Fibroblast of the aortic adventitia (primary cell): ENCODE results near the gene CYP4F3. TPM values are rescaled to one million over a fixed set of nuclear protein-coding genes. Genes with fewer than 3 reads are reported as not detected.
"Not testable (repeated sequence)": the region's sequence is repeated elsewhere in the genome, so short reads cannot be mapped to it uniquely, and the experiment has no call there.

Experiments
- DNase-seq: peaks from one replicate; pipeline ENCODE4 v3.0.0-alpha.2; 2010; ENCODE audit warnings: low read depth
- H3K4me3 ChIP-seq: 2 replicates; pipeline ENCODE4 v1.5.1; 2011; ENCODE audit warnings: low read depth, mild to moderate bottlenecking, control low read depth, low read length, moderate library complexity
- CTCF ChIP-seq: IDR thresholded peaks from 2 replicates; pipeline ENCODE4 v1.5.1; 2011; ENCODE audit warnings: mild to moderate bottlenecking, low read length, control low read depth, inconsistent platforms; ENCODE audit not compliant: insufficient read depth
- total RNA-seq: library from RNA; depleted of rRNA; stranded (reverse); fragments of >200 nt; gene quantifications from 2 replicates; pipeline ENCODE4 v1.2.3, GENCODE V29; 2012; ENCODE audit warnings: low replicate concordance

Gene CYP4F3
- total RNA-seq, 1 donor = not detected

GRCh38 chr19:15679089-15679488 lies 38.4 kb downstream of the CYP4F3 start:
- no peak for TF ChIP-seq CTCF
- DNase-seq = no peak

GRCh38 chr19:15679865-15680264 lies 39.2 kb downstream of the CYP4F3 start:
- not testable (repeated sequence) for H3K4me3 ChIP-seq, DNase-seq

More at GRCh38 chr19:15679089-15679488, 38.4 kb downstream of the CYP4F3 start:
- no peak overlapping the region for H3K4me3 ChIP-seq

GRCh38 chr19:15680478-15681322 lies 40.0 kb downstream of the CYP4F3 start:
- no peak for TF ChIP-seq CTCF
- H3K4me3 ChIP-seq = no peak overlapping the region
- DNase-seq = no peak

- no peak for TF ChIP-seq CTCF
- H3K4me3 ChIP-seq = no peak overlapping the region
- no peak for DNase-seq
Measured at GRCh38 chr19:15683411-15683810, 42.7 kb downstream of the CYP4F3 start.

- no peak overlapping the region for H3K4me3 ChIP-seq
- TF ChIP-seq CTCF = no peak
- no peak for DNase-seq
Measured at GRCh38 chr19:15684828-15685227, 44.1 kb downstream of the CYP4F3 start.

GRCh38 chr19:15696654-15697194 lies 56.0 kb downstream of the CYP4F3 start:
- H3K4me3 ChIP-seq = no peak overlapping the region
- DNase-seq = no peak
- TF ChIP-seq CTCF = no peak

- no peak for DNase-seq
- TF ChIP-seq CTCF = no peak
- no peak overlapping the region for H3K4me3 ChIP-seq
Measured at GRCh38 chr19:15701757-15702533, 61.2 kb downstream of the CYP4F3 start.
